GM12874 (cell line): Measurements from ENCODE around the gene PKNOX2.

ENCODE experiments used
- TF ChIP-seq, protein P1 (sequence below): IDR thresholded peaks from 2 replicates; pipeline ENCODE4 v1.5.1; 2011; ENCODE audit warnings: low read depth, mild to moderate bottlenecking, control low read depth, low read length, moderate library complexity; ENCODE audit not compliant: insufficient read depth

Gene PKNOX2

DNA sequence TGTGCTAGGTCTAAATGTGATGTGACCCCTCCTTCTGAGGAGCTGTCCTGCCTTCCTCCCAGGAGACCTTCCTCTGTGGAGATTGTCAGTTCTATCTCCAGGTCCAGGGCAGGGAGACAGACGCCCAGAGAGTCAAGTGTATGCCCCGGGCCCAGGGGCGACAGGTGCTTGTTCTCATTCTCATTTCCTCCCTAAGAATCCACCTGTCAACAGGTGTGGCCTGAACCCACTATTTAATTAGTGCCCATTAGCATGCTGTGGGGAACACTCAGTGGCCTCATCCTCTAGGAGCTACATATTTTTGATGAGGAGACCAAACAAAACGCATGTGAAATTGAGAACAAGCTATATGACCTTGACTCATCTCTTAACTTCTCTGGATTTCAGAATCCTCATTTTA, 9.5 kb downstream of the PKNOX2 start:
- TF ChIP-seq, protein P1, sequence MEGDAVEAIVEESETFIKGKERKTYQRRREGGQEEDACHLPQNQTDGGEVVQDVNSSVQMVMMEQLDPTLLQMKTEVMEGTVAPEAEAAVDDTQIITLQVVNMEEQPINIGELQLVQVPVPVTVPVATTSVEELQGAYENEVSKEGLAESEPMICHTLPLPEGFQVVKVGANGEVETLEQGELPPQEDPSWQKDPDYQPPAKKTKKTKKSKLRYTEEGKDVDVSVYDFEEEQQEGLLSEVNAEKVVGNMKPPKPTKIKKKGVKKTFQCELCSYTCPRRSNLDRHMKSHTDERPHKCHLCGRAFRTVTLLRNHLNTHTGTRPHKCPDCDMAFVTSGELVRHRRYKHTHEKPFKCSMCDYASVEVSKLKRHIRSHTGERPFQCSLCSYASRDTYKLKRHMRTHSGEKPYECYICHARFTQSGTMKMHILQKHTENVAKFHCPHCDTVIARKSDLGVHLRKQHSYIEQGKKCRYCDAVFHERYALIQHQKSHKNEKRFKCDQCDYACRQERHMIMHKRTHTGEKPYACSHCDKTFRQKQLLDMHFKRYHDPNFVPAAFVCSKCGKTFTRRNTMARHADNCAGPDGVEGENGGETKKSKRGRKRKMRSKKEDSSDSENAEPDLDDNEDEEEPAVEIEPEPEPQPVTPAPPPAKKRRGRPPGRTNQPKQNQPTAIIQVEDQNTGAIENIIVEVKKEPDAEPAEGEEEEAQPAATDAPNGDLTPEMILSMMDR, result no peak

DNA sequence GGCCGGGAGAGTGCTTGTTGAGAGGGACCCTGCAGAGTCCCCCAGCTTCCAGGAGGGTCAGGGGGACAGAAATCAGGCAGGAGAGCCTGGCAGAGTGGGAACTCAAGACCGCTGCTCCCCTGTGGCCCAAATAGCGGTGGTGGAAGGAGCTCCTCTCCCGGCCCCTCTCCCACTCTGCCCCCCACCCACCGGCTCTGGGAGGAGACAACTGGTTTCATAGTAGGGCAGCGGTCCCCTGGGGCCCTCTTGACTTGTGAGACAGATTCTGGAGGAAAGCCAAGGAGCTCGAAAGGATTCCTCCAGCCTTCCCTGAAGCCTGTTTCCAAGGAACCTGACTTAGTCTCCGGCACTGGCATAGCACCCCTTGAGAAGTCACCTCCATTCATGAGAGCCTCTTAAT, 10.1 kb downstream of the PKNOX2 start:
- TF ChIP-seq, protein P1, result no peak

DNA sequence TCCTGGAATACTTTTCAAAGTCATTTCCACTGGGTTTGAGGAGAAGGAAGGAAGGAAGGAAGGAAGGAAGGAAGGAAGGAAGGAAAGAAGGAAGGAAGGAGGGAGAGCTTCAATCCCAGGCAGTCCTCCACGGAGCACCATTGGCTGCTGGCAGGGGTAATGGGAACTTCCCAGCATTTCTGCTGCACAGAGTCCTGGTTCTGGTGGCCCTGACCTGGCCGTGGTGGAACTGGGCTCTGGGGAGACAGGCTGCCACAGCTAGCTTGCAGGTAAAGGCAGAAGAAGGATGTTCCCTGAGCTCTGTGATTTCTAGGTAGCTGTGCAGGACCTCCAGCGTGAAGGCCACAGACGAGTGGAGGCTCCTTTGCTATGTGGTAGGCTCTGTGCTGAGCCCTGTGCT, 10.6 kb downstream of the PKNOX2 start:
- TF ChIP-seq, protein P1, result no peak

GRCh38 chr11:125175896-125176575, 11.5 kb downstream of the PKNOX2 start:
- TF ChIP-seq, protein P1, result no peak

DNA sequence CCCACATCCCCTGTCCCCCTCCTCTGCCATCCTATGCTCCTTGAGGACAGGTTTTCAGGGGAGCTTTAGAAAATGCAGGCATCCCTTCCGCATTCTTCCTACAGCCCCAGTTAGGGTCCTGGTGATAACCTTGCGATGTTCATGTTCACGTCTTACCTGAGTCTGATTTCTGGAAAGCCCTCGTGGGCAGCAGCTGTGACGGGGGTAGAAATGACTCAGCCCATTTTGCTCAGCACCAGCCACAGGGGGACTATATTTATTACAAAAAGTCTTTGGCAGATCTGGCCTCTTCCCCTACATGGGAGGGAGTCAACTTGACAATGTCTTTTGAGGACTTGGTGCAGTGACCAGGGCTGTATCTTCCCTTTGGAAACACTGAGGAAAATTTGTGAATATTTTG, 12.3 kb downstream of the PKNOX2 start:
- TF ChIP-seq, protein P1, result no peak

DNA sequence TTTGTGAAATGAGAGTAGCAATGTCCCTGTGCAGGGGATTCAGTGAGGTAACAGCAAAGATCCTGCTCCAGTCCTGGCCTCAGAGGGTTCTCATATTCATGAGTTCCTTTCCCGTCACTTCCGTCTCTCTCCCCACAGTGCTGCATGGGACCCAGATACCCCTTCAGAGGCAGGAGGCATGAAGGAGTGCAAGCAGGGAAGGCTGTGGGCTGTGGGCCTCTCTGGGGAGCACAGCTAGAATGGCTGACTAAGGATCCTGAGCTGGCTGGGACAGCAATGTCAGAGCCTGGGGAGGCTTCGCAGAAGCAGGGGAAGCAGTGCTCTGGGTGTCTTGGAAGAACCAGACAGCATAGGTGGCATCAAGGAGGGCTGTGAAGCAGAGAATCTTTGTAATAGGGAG, 13.0 kb downstream of the PKNOX2 start:
- TF ChIP-seq, protein P1, result no peak

GRCh38 chr11:125179346-125179745, 14.8 kb downstream of the PKNOX2 start:
- TF ChIP-seq, protein P1, result no peak

- TF ChIP-seq, protein P1, result no peak
Observed at GRCh38 chr11:125179895-125180294, 15.3 kb downstream of the PKNOX2 start.
